Urinary bladder (tissue), 2 donors: ENCODE results near the gene RIPK3. TPM values are rescaled to one million over a fixed set of nuclear protein-coding genes. Genes with fewer than 3 reads are reported as not detected.

Experiments
- polyA plus RNA-seq: library from polyadenylated mRNA; stranded (reverse); fragments of 200-250 nt; gene quantifications from one replicate; pipeline ENCODE4 v1.2.3, GENCODE V29; 2013
- small RNA-seq: library from RNA; depleted of rRNA; stranded (forward); fragments of <200 nt; gene quantifications from one replicate; pipeline ENCODE3, GENCODE V24; 2014
- total RNA-seq: library from RNA; depleted of rRNA; stranded (reverse); fragments of >200 nt; gene quantifications from one replicate; pipeline ENCODE4 v1.2.3, GENCODE V29; 2014
- donor health status: healthy.

RIPK3 gene
- total and polyA plus RNA-seq, 2 donors = 4.4 to 7.8 TPM

Small RNA genes lying within 50 kb of the gene (small RNA-seq; reads per million reads assigned to genes)
- gene RF00026 = not detected

Other genes with a start within 250 kb of the RIPK3 start
Only the 30 nearest of the 33 such genes appear.
- 0.85 TPM for gene NRL, start 225.0 kb downstream of the RIPK3 start, total RNA-seq
- gene NRL, start 225.0 kb downstream of the RIPK3 start, polyA plus RNA-seq = 2.9 TPM
- gene FITM1, start 209.3 kb downstream of the RIPK3 start, total RNA-seq = 4.2 TPM
- gene FITM1, start 209.3 kb downstream of the RIPK3 start, polyA plus RNA-seq = 0.81 TPM
- gene PSME1, start 203.8 kb downstream of the RIPK3 start, total RNA-seq = 78.0 TPM
- 214 TPM for gene PSME1, start 203.8 kb downstream of the RIPK3 start, polyA plus RNA-seq
- gene EMC9, start 198.4 kb downstream of the RIPK3 start, total RNA-seq = 5.0 TPM
- 24.4 TPM for gene EMC9, start 198.4 kb downstream of the RIPK3 start, polyA plus RNA-seq
- gene PSME2, start 193.4 kb downstream of the RIPK3 start, total RNA-seq = 67.9 TPM
- gene PSME2, start 193.4 kb downstream of the RIPK3 start, polyA plus RNA-seq = 97.7 TPM
- gene RNF31, start 192.5 kb downstream of the RIPK3 start, total RNA-seq = 30.8 TPM
- 45.8 TPM for gene RNF31, start 192.5 kb downstream of the RIPK3 start, polyA plus RNA-seq
- gene IRF9, start 178.7 kb downstream of the RIPK3 start, total RNA-seq = 56.8 TPM
- 106 TPM for gene IRF9, start 178.7 kb downstream of the RIPK3 start, polyA plus RNA-seq
- 5.8 TPM for gene REC8, start 167.9 kb downstream of the RIPK3 start, total RNA-seq
- gene REC8, start 167.9 kb downstream of the RIPK3 start, polyA plus RNA-seq = 8.5 TPM
- 9.8 TPM for gene IPO4, start 151.2 kb downstream of the RIPK3 start, total RNA-seq
- 24.3 TPM for gene IPO4, start 151.2 kb downstream of the RIPK3 start, polyA plus RNA-seq
- 30.4 TPM for gene TM9SF1, start 144.6 kb downstream of the RIPK3 start, total RNA-seq
- 48.1 TPM for gene TM9SF1, start 144.6 kb downstream of the RIPK3 start, polyA plus RNA-seq
- gene TSSK4, start 134.3 kb downstream of the RIPK3 start, total RNA-seq = 0.26 TPM
- 0.11 TPM for gene TSSK4, start 134.3 kb downstream of the RIPK3 start, polyA plus RNA-seq
- 22.5 TPM for gene CHMP4A, start 126.5 kb downstream of the RIPK3 start, total RNA-seq
- 111 TPM for gene CHMP4A, start 126.5 kb downstream of the RIPK3 start, polyA plus RNA-seq
- gene MDP1, start 123.9 kb downstream of the RIPK3 start, total RNA-seq = 15.1 TPM
- 29.1 TPM for gene MDP1, start 123.9 kb downstream of the RIPK3 start, polyA plus RNA-seq
- 73.8 TPM for gene NEDD8, start 107.6 kb downstream of the RIPK3 start, total RNA-seq
- 220 TPM for gene NEDD8, start 107.6 kb downstream of the RIPK3 start, polyA plus RNA-seq
- 44.9 TPM for gene GMPR2, start 107.1 kb downstream of the RIPK3 start, total RNA-seq
- gene GMPR2, start 107.1 kb downstream of the RIPK3 start, polyA plus RNA-seq = 63.1 TPM
- 35.1 TPM for gene TINF2, start 97.4 kb downstream of the RIPK3 start, total RNA-seq
- 68.7 TPM for gene TINF2, start 97.4 kb downstream of the RIPK3 start, polyA plus RNA-seq
- gene TGM1, start 76.8 kb downstream of the RIPK3 start, total RNA-seq = 1.2 TPM
- gene TGM1, start 76.8 kb downstream of the RIPK3 start, polyA plus RNA-seq = 0.65 TPM
- gene RABGGTA, start 68.4 kb downstream of the RIPK3 start, total RNA-seq = 9.5 TPM
- 23.4 TPM for gene RABGGTA, start 68.4 kb downstream of the RIPK3 start, polyA plus RNA-seq
- gene DHRS1, start 40.2 kb downstream of the RIPK3 start, total RNA-seq = 10.4 TPM
- 33.4 TPM for gene DHRS1, start 40.2 kb downstream of the RIPK3 start, polyA plus RNA-seq
- 12.8 TPM for gene NOP9, start 40.1 kb downstream of the RIPK3 start, total RNA-seq
- gene NOP9, start 40.1 kb downstream of the RIPK3 start, polyA plus RNA-seq = 18.0 TPM
- gene CIDEB, start 32.0 kb downstream of the RIPK3 start, total RNA-seq = 7.3 TPM
- 12.8 TPM for gene CIDEB, start 32.0 kb downstream of the RIPK3 start, polyA plus RNA-seq
- gene LTB4R2, start 29.9 kb downstream of the RIPK3 start, total RNA-seq = 4.0 TPM
- 2.8 TPM for gene LTB4R2, start 29.9 kb downstream of the RIPK3 start, polyA plus RNA-seq
- 2.3 TPM for gene LTB4R, start 28.5 kb downstream of the RIPK3 start, total RNA-seq
- gene LTB4R, start 28.5 kb downstream of the RIPK3 start, polyA plus RNA-seq = 6.0 TPM
- gene ADCY4, start 4.9 kb downstream of the RIPK3 start, total RNA-seq = 12.6 TPM
- gene ADCY4, start 4.9 kb downstream of the RIPK3 start, polyA plus RNA-seq = 28.7 TPM
- 41.8 TPM for gene NFATC4, start 28.2 kb upstream of the RIPK3 start, total RNA-seq
- gene NFATC4, start 28.2 kb upstream of the RIPK3 start, polyA plus RNA-seq = 136 TPM
- 35.4 TPM for gene NYNRIN, start 59.0 kb upstream of the RIPK3 start, total RNA-seq
- gene NYNRIN, start 59.0 kb upstream of the RIPK3 start, polyA plus RNA-seq = 13.5 TPM
- gene CBLN3, start 89.7 kb upstream of the RIPK3 start, total RNA-seq = 1.8 TPM
- 5.9 TPM for gene CBLN3, start 89.7 kb upstream of the RIPK3 start, polyA plus RNA-seq
- gene KHNYN, start 90.0 kb upstream of the RIPK3 start, total RNA-seq = 51.4 TPM
- 37.5 TPM for gene KHNYN, start 90.0 kb upstream of the RIPK3 start, polyA plus RNA-seq
- gene SDR39U1, start 102.8 kb upstream of the RIPK3 start, total RNA-seq = 12.3 TPM
- 70.9 TPM for gene SDR39U1, start 102.8 kb upstream of the RIPK3 start, polyA plus RNA-seq
- gene CMA1, start 168.3 kb upstream of the RIPK3 start, total RNA-seq = 3.2 TPM
- gene CMA1, start 168.3 kb upstream of the RIPK3 start, polyA plus RNA-seq = 2.1 TPM